GM06990 (cell line): ENCODE results near the gene BAHCC1.
A peak's percentile ranks its signal among the peaks of the same experiment; 100 is the strongest.

Experiments used
- DNase-seq: peaks from one replicate; pipeline ENCODE4 v3.0.0-alpha.2; 2011; ENCODE audit not compliant: insufficient read length; ENCODE audit errors: extremely low read depth
- H3K27me3 ChIP-seq: replicated peaks from 2 replicates; pipeline ENCODE4 v1.6.0; 2011; ENCODE audit warnings: low read length; ENCODE audit not compliant: control insufficient read depth, insufficient read depth
- H3K36me3 ChIP-seq: 2 replicates; pipeline ENCODE4 v1.5.1; 2011; ENCODE audit warnings: low read length; ENCODE audit not compliant: control insufficient read depth, insufficient read depth
- H3K4me3 ChIP-seq: replicated peaks from 2 replicates; pipeline ENCODE4 v1.5.1; 2011; ENCODE audit warnings: low read depth, mild to moderate bottlenecking, control low read depth, low read length
- TF ChIP-seq, protein P1 (sequence below): IDR thresholded peaks from 2 replicates; pipeline ENCODE4 v1.5.1; 2011; ENCODE audit warnings: low read length, control low read depth, mild to moderate bottlenecking, inconsistent platforms; ENCODE audit not compliant: insufficient read depth, poor library complexity, severe bottlenecking

Gene BAHCC1

DNA sequence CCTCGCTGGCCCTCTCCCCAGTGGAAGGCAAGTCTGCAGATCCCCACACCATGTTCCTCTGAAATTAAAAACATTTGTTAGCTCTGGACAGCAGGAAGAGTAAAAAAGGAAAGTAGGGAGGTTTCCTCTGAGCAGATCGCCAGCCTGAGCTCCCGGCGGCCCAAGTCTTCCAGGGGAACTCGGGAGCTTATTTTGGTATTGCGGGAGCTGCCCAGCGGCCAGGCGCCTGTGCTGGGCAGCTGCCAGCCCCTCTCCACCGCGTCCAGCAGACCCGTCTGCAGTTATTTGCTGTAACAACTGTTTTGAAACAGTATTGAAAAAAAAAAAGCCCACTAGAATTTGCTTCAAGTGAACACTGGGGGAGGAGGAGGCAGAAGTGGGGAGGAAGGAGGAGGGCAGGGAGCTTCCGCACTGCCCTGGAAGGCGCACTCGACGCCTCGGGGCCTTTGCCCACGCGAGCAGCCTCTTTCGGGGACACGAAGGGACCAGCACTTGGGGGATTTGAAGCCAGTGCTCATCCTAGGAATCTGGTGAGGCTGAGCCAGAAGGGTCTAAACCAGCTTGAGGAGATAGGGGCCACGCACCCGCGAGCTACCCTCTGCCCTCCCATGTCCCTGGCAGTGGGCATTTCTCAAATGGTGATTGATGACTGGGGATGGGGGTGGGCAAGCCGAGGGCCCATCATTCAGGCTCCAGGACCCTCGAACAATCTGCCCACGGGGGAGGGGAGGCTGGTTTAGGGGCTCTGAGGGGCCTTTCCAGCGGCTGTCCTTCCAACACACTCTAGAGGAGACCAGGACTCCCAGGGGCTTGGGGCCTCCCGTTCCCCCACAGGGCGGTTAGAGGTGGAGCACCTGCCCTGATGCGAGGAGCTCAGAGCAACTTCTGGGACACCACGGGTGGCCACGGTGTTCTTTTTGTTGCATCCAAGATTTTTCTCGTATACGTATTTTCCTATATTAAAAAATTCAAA, 3.0 kb upstream of the BAHCC1 start:
- H3K4me3 ChIP-seq: peak overlapping the region; percentile 54
- DNase-seq: no peak
- no peaks in the 10 kb centered on the region; the same call in 1 of the 2 replicates for H3K27me3 ChIP-seq
- TF ChIP-seq, protein P1, sequence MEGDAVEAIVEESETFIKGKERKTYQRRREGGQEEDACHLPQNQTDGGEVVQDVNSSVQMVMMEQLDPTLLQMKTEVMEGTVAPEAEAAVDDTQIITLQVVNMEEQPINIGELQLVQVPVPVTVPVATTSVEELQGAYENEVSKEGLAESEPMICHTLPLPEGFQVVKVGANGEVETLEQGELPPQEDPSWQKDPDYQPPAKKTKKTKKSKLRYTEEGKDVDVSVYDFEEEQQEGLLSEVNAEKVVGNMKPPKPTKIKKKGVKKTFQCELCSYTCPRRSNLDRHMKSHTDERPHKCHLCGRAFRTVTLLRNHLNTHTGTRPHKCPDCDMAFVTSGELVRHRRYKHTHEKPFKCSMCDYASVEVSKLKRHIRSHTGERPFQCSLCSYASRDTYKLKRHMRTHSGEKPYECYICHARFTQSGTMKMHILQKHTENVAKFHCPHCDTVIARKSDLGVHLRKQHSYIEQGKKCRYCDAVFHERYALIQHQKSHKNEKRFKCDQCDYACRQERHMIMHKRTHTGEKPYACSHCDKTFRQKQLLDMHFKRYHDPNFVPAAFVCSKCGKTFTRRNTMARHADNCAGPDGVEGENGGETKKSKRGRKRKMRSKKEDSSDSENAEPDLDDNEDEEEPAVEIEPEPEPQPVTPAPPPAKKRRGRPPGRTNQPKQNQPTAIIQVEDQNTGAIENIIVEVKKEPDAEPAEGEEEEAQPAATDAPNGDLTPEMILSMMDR: no peak
- H3K36me3 ChIP-seq: 0 out of 2 replicates have a peak, but pooled peaks cover 1% of the 10 kb centered on the region

DNA sequence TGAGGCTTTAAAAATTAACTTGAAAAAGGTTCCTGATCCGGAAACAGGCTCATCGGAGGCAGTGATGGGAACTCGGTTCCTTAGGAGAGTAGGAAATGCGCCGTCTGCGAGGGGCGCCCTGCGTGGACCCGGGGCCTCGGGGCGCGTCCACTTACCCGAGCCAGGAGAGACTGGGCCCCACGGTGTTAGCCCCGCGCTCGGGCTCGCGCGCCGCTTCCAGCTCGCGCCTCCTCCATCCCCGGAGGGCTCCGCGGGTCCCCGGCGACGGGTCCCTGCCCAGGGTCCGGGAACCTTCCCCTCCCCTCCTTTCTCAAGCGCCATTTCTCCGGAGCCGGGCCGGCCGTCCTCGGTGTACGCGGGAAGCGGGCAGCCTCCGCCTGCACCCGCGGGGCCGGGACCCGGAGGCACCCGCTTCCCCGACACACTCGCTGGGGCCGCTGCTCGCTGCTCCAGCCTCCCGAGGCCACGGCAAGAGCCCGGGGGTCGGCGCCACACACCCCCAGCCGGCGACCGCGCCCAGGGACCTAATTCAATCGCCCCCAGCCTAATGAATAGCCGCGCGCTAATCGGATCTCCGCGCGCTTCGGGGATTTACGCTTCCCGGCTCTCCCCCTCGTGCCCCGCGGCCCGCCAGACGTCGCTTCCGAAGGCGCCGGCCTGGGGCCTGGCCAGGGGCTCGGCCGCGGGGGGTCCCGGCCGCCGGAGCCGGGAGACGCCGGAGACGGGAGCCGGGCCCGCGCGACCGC, 2.2 kb upstream of the BAHCC1 start:
- Histone ChIP-seq H3K27me3 (no peaks in the 10 kb centered on the region; the same call in 1 of the 2 replicates), H3K36me3 (0 out of 2 replicates have a peak, but pooled peaks cover 1% of the 10 kb centered on the region), H3K4me3 (peak overlapping the region; percentile 54)
- TF ChIP-seq, protein P1: no peak
- DNase-seq: no peak

DNA sequence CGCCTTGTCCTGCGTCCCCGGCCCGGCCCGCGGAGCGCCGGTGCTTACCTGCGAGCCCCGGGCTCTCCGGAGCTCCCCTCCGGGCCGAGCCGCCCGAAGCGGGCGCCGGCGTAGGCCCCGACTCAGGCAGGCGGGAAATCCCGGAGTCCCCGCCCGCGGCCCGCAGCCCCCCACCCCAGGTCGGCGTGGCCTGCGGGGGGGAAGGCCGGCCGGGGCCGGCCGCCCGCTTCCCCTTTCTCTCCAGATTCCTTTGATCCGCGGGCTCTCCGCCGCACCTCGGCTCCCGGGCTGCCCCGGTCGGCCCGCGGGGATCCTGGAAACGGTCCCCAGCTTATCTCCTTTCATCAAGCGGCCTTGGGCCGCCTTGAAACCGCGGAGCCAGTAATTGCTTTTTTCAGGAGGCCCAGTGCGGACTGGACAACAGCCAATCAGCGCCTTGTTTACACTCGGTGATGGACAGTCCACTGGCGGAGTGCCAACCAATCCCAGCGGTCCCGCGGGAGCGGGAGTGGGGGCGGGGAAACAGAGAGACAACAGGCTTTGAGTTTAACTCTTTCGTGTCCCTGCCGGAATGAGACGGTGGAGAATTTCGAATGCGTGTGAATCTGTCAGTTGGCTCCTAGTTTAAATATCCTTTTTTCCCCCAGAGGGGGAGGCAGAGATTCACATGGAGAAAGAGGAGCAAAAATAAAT, 1.4 kb upstream of the BAHCC1 start:
- H3K36me3 ChIP-seq: 0 out of 2 replicates have a peak, but pooled peaks cover 1% of the 10 kb centered on the region
- peak; percentile 92 for DNase-seq
- peak overlapping the region; percentile 44 for H3K4me3 ChIP-seq
- H3K27me3 ChIP-seq: no peaks in the 10 kb centered on the region; the same call in 1 of the 2 replicates
- TF ChIP-seq, protein P1: no peak

DNA sequence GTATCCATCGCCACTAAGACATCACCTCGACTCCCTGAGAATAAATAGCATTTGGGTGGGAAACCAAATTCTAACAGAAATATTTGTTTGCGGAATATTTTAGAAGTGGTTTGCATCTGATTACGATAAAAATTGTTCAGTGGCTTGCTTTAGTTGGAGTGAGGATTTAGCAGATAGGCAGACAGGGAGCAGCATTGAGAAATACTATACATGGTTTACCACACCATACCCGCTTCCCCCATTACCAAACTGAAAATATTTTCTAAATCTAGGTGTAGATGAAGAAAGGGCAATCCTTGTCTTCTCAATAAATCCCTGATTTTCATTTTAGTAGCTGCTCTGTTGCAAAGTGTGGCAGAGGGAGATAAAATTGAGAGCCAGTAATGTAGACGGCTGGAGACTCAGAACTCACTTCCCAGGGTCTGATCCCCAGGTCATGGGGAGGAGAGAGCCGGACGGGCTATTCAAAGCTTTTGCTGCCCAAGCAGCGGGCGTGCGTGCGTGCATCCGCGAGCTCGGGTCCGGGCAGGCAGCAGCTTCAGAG, 808 bp upstream of the BAHCC1 start:
- DNase-seq: no peak
- 0 out of 2 replicates have a peak, but pooled peaks cover 1% of the 10 kb centered on the region for H3K36me3 ChIP-seq
- H3K4me3 ChIP-seq: peak overlapping the region; percentile 26
- TF ChIP-seq, protein P1: no peak
- H3K27me3 ChIP-seq: no peaks in the 10 kb centered on the region; the same call in 1 of the 2 replicates
